ENCODE results near the gene PTPN3. TPM values are rescaled to one million over a fixed set of nuclear protein-coding genes. Genes with fewer than 3 reads are reported as not detected.

Gene PTPN3
- total and polyA plus RNA-seq, 2 donors (not counting 1 experiment from before 2014, with no cell fraction given) = 1.4 to 2.3 TPM

DNA sequence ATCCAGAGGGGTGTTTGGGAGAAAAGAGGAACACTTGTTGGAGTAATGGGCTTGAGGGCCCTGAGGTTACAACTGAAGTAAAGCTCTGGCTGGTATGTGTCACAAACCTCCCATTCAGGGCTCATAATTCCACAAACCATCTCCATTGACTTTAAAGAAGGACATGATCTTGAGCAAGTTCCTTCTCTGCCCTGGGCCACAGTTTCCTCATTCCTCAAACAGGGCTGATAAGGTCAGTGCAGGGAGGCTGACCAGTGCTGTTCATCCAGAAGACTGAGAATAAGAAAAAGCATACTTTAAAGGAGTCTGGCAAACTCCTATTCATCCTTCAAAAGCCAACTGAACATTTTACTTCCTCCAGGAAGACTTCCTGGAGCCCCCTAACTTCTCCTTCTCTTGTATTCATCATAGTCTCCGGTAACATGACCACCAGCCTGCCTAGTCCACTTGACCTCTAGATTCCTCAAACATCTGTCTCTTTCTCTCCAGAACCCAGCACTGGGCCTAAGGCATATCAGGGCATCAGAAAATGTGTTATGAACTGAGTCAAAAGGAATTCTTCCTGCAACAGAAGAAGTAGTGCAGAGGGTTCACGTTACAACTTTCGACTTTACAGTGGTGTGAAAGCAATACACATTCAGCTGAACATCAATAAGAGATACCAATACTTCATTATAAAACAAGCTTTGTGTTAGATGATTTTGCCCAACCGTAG lies 20.7 kb upstream of the PTPN3 start:
- Histone ChIP-seq H2AFZ (ENCODE audit: low read length) (no peak overlapping the region), H4K20me1 (ENCODE audit: control insufficient read depth, extremely low read depth, insufficient read depth, low read length) (no peaks in the 10 kb centered on the region), H3K27me3 (ENCODE audit: control insufficient read depth, insufficient read depth, low read length) (peaks cover 3% of the 10 kb centered on the region), H3K9me3 (ENCODE audit: control insufficient read depth, insufficient read depth, low read depth, low read length) (no peaks in the 10 kb centered on the region), H3K36me3 (ENCODE audit: control insufficient read depth, insufficient read depth, low read length) (no peaks in the 10 kb centered on the region), H3K9ac (ENCODE audit: insufficient read depth, low read length) (no peak overlapping the region), H3K4me1 (ENCODE audit: control insufficient read depth, extremely low read depth, insufficient read depth, low read length) (no peaks in the 10 kb centered on the region), H3K4me3 (replicated peaks in 1 of 4; ENCODE audit: control extremely low read depth in 1 of 4, insufficient read depth in 1 of 4, low read depth in 3 of 4, low read length in 4 of 4) (no peak overlapping the region), H3K4me2 (ENCODE audit: extremely low read depth, insufficient read depth, low read length) (no peak overlapping the region), H3K27ac (ENCODE audit: insufficient read depth, low read length) (no peak overlapping the region), H3K79me2 (ENCODE audit: control insufficient read depth, insufficient read depth, low read length) (no peaks in the 10 kb centered on the region)
- TF ChIP-seq EZH2 (IDR thresholded peaks at IDR 0.05; ENCODE audit: low read length, missing control alignments) = no peak
- TF ChIP-seq, protein P1, sequence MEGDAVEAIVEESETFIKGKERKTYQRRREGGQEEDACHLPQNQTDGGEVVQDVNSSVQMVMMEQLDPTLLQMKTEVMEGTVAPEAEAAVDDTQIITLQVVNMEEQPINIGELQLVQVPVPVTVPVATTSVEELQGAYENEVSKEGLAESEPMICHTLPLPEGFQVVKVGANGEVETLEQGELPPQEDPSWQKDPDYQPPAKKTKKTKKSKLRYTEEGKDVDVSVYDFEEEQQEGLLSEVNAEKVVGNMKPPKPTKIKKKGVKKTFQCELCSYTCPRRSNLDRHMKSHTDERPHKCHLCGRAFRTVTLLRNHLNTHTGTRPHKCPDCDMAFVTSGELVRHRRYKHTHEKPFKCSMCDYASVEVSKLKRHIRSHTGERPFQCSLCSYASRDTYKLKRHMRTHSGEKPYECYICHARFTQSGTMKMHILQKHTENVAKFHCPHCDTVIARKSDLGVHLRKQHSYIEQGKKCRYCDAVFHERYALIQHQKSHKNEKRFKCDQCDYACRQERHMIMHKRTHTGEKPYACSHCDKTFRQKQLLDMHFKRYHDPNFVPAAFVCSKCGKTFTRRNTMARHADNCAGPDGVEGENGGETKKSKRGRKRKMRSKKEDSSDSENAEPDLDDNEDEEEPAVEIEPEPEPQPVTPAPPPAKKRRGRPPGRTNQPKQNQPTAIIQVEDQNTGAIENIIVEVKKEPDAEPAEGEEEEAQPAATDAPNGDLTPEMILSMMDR (conservative IDR thresholded peaks at IDR 0.05 in 1 of 2, IDR thresholded peaks at IDR 0.05 in 1 of 2; ENCODE audit: low read depth in 1 of 2, low read length in 2 of 2) = no peak
- DNase-seq (ENCODE audit: low read depth in 2 of 2) = no peak

DNA sequence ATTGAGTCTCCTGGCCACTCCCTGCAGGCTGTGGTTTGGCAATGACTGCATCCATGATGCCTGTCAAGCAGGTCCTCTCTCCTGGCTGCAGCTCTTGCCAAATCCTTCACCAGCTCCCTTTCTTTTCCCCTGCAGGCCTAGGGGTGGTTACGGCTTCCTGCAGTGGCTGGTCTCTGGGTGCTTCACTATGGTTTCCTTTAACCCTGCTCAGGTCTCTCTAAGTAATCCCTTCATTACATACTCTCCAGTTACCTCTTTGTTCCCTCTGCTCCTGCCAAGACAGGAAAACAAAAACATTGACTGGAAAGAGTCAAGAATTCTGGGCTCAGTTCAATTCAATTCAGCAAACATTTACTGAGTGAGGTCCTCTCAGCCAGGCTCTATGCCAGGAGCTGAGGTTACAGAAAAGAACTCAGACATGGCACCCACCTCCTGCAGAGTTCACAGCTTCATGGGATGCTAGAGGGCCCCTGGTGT lies 19.8 kb upstream of the PTPN3 start:
- H3K4me1 ChIP-seq (ENCODE audit: control insufficient read depth, extremely low read depth, insufficient read depth, low read length) = no peaks in the 10 kb centered on the region
- DNase-seq (ENCODE audit: low read depth in 2 of 2) = no peak
- no peak overlapping the region for H3K27ac ChIP-seq (ENCODE audit: insufficient read depth, low read length)
- no peak overlapping the region for H3K9ac ChIP-seq (ENCODE audit: insufficient read depth, low read length)
- no peak overlapping the region for H3K4me2 ChIP-seq (ENCODE audit: extremely low read depth, insufficient read depth, low read length)
- H3K4me3 ChIP-seq (replicated peaks in 1 of 4; ENCODE audit: control extremely low read depth in 1 of 4, insufficient read depth in 1 of 4, low read depth in 3 of 4, low read length in 4 of 4) = no peak overlapping the region
- no peak for TF ChIP-seq EZH2 (IDR thresholded peaks at IDR 0.05; ENCODE audit: low read length, missing control alignments)
- TF ChIP-seq, protein P1 (conservative IDR thresholded peaks at IDR 0.05 in 1 of 2, IDR thresholded peaks at IDR 0.05 in 1 of 2; ENCODE audit: low read depth in 1 of 2, low read length in 2 of 2) = no peak
- no peaks in the 10 kb centered on the region for H3K9me3 ChIP-seq (ENCODE audit: control insufficient read depth, insufficient read depth, low read depth, low read length)
- no peaks in the 10 kb centered on the region for H3K36me3 ChIP-seq (ENCODE audit: control insufficient read depth, insufficient read depth, low read length)
- H2AFZ ChIP-seq (ENCODE audit: low read length) = no peak overlapping the region
- H3K27me3 ChIP-seq (ENCODE audit: control insufficient read depth, insufficient read depth, low read length) = peaks cover 3% of the 10 kb centered on the region
- H4K20me1 ChIP-seq (ENCODE audit: control insufficient read depth, extremely low read depth, insufficient read depth, low read length) = no peaks in the 10 kb centered on the region
- no peaks in the 10 kb centered on the region for H3K79me2 ChIP-seq (ENCODE audit: control insufficient read depth, insufficient read depth, low read length)

DNA sequence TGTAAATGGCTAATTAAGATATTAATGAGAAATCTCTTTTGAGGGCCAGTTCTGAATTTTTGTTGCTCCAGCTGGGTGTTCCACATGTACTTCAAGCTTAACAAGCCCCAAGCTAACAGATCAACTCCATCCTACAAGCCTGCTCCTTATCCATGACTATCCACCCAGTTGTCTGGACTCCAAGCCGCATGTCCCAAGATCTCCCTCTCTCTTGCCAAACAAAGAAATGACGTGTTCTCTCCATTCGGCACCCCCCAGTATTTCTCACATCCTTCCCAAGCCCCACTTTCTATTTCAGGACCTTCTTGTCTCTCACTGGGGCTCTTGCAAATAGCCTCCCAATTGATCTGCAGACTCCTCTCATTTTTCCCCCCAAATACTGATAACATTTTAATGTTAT lies 15.8 kb upstream of the PTPN3 start:
- no peak overlapping the region for H3K4me3 ChIP-seq (replicated peaks in 1 of 4; ENCODE audit: control extremely low read depth in 1 of 4, insufficient read depth in 1 of 4, low read depth in 3 of 4, low read length in 4 of 4)

More for the DNA sequence above, 15.8 kb upstream of the PTPN3 start:
- Histone ChIP-seq H3K79me2 (ENCODE audit: control insufficient read depth, insufficient read depth, low read length) (no peaks in the 10 kb centered on the region), H3K9me3 (ENCODE audit: control insufficient read depth, insufficient read depth, low read depth, low read length) (no peaks in the 10 kb centered on the region), H3K36me3 (ENCODE audit: control insufficient read depth, insufficient read depth, low read length) (no peaks in the 10 kb centered on the region), H4K20me1 (ENCODE audit: control insufficient read depth, extremely low read depth, insufficient read depth, low read length) (no peaks in the 10 kb centered on the region), H2AFZ (ENCODE audit: low read length) (no peak overlapping the region), H3K9ac (ENCODE audit: insufficient read depth, low read length) (no peak overlapping the region), H3K4me2 (ENCODE audit: extremely low read depth, insufficient read depth, low read length) (no peak overlapping the region), H3K27me3 (ENCODE audit: control insufficient read depth, insufficient read depth, low read length) (peaks cover 3% of the 10 kb centered on the region), H3K27ac (ENCODE audit: insufficient read depth, low read length) (no peak overlapping the region), H3K4me1 (ENCODE audit: control insufficient read depth, extremely low read depth, insufficient read depth, low read length) (no peaks in the 10 kb centered on the region)
- DNase-seq (ENCODE audit: low read depth in 2 of 2) = no peak
- TF ChIP-seq EZH2 (IDR thresholded peaks at IDR 0.05; ENCODE audit: low read length, missing control alignments) = no peak
- TF ChIP-seq, protein P1 (conservative IDR thresholded peaks at IDR 0.05 in 1 of 2, IDR thresholded peaks at IDR 0.05 in 1 of 2; ENCODE audit: low read depth in 1 of 2, low read length in 2 of 2) = no peak
